GM12865 (cell line): ENCODE results near the gene PDE10A.

Source experiments
- DNase-seq: peaks from one replicate; pipeline ENCODE4 v3.0.0; 2010; ENCODE audit warnings: low read depth
- H3K4me3 ChIP-seq: 2 replicates; pipeline ENCODE4 v1.5.1; 2011; ENCODE audit warnings: mild to moderate bottlenecking, low read depth, low read length, control low read depth
- CTCF ChIP-seq: IDR thresholded peaks from 2 replicates; pipeline ENCODE4 v1.5.1; 2011; ENCODE audit warnings: low read length, control low read depth, low read depth, inconsistent platforms; ENCODE audit not compliant: insufficient read depth; ENCODE audit errors: missing control alignments

Gene PDE10A

GRCh38 chr6:165640806-165641205 lies 22.2 kb downstream of the PDE10A start:
- H3K4me3 ChIP-seq, result no peak overlapping the region
- TF ChIP-seq CTCF, result no peak
- DNase-seq, result no peak

- H3K4me3 ChIP-seq, result no peak overlapping the region
- DNase-seq, result no peak
- TF ChIP-seq CTCF, result no peak
These were observed 24.5 kb downstream of the PDE10A start for GRCh38 chr6:165638530-165638929.

- no peak overlapping the region for H3K4me3 ChIP-seq
- no peak for DNase-seq
- no peak for TF ChIP-seq CTCF
These were observed 25.5 kb downstream of the PDE10A start for GRCh38 chr6:165637586-165637985.

- H3K4me3 ChIP-seq, result no peak overlapping the region
- TF ChIP-seq CTCF, result no peak
- no peak for DNase-seq
These were observed 26.5 kb downstream of the PDE10A start for GRCh38 chr6:165636402-165637048.

- no peak for TF ChIP-seq CTCF
- DNase-seq, result no peak
- no peak overlapping the region for H3K4me3 ChIP-seq
These were observed 27.1 kb downstream of the PDE10A start for GRCh38 chr6:165635965-165636364.

- no peak for TF ChIP-seq CTCF
- DNase-seq, result no peak
- no peak overlapping the region for H3K4me3 ChIP-seq
These were observed 28.8 kb downstream of the PDE10A start for GRCh38 chr6:165634101-165634880.
